Renal pelvis (tissue), 4 donors: ENCODE data around the gene SLC34A1. TPM values are rescaled to one million over a fixed set of nuclear protein-coding genes. Genes with fewer than 3 reads are reported as not detected.
A peak's percentile ranks its signal among the peaks of the same experiment; 100 is the strongest.
"Not testable (repeated sequence)": the region's sequence is repeated elsewhere in the genome, so short reads cannot be mapped to it uniquely, and the experiment has no call there.

Experiments
- DNase-seq: peaks from one replicate; pipeline ENCODE4 v3.0.0-alpha.2; 2013
- polyA plus RNA-seq, 3 donors: library from polyadenylated mRNA; unstranded; fragments of 120-200 nt; gene quantifications; one replicate each; pipeline ENCODE4 v1.2.1, GENCODE V29; 2013; ENCODE audit not compliant: insufficient read length in 3 of 3

Gene SLC34A1
- polyA plus RNA-seq, 3 donors, result 215 to 304 (median 249) TPM

- DNase-seq, result peak; percentile 90
Measured at GRCh38 chr5:177366528-177367322, 17.5 kb upstream of the SLC34A1 start.

- no peak for DNase-seq
Measured at GRCh38 chr5:177367323-177367848, 16.8 kb upstream of the SLC34A1 start.

GRCh38 chr5:177367981-177368868 is 16.0 kb upstream of the SLC34A1 start:
- DNase-seq, result no peak

- no peak for DNase-seq
Measured at GRCh38 chr5:177368869-177369644, 15.2 kb upstream of the SLC34A1 start.

GRCh38 chr5:177369645-177370440 is 14.4 kb upstream of the SLC34A1 start:
- DNase-seq, result no peak

- DNase-seq, result peak; percentile 83
Measured at GRCh38 chr5:177370488-177371119, 13.6 kb upstream of the SLC34A1 start.

- DNase-seq, result no peak
Measured at GRCh38 chr5:177371120-177372033, 12.9 kb upstream of the SLC34A1 start.

GRCh38 chr5:177372034-177372896 is 12.0 kb upstream of the SLC34A1 start:
- DNase-seq, result no peak

- DNase-seq, result no peak
Measured at GRCh38 chr5:177372910-177373309, 11.3 kb upstream of the SLC34A1 start.

GRCh38 chr5:177373806-177374205 is 10.4 kb upstream of the SLC34A1 start:
- DNase-seq, result no peak

GRCh38 chr5:177374211-177374610 is 10.0 kb upstream of the SLC34A1 start:
- DNase-seq, result no peak

- not testable (repeated sequence) for DNase-seq
Measured at GRCh38 chr5:177375516-177375915, 8.7 kb upstream of the SLC34A1 start.

- no peak for DNase-seq
Measured at GRCh38 chr5:177376107-177376506, 8.1 kb upstream of the SLC34A1 start.

- no peak for DNase-seq
Measured at GRCh38 chr5:177377851-177378776, 6.1 kb upstream of the SLC34A1 start.

- DNase-seq, result no peak
Measured at GRCh38 chr5:177378884-177379883, 5.0 kb upstream of the SLC34A1 start.

GRCh38 chr5:177380805-177381126 is 3.5 kb upstream of the SLC34A1 start:
- no peak for DNase-seq
